Suprapubic skin (tissue), 4 donors: ENCODE results near the gene KIF16B. TPM values are rescaled to one million over a fixed set of nuclear protein-coding genes. Genes with fewer than 3 reads are reported as not detected.
"Not testable (repeated sequence)": the region's sequence is repeated elsewhere in the genome, so short reads cannot be mapped to it uniquely, and the experiment has no call there.

Experiments used
- DNase-seq, 2 donors: peaks; one replicate each; pipeline ENCODE4 v3.0.0-alpha.2; 2019; ENCODE audit warnings: low spot score in 2 of 2
- H3K27ac ChIP-seq: fragments of 200-600 bp; sonication (generic); one replicate; pipeline ENCODE4 v1.5.1; 2019
- H3K27me3 ChIP-seq: fragments of 200-600 bp; sonication (generic); one replicate; pipeline ENCODE4 v1.5.1; 2019
- H3K36me3 ChIP-seq: fragments of 200-600 bp; sonication (generic); one replicate; pipeline ENCODE4 v1.5.1; 2019
- H3K4me1 ChIP-seq: fragments of 200-600 bp; sonication (generic); one replicate; pipeline ENCODE4 v1.5.1; 2019
- H3K4me3 ChIP-seq: fragments of 200-600 bp; sonication (generic); one replicate; pipeline ENCODE4 v1.5.1; 2019; ENCODE audit warnings: mild to moderate bottlenecking
- H3K9me3 ChIP-seq: fragments of 200-600 bp; sonication (generic); one replicate; pipeline ENCODE4 v1.5.1; 2019
- CTCF ChIP-seq, 2 donors: fragments of 200-600 bp in 1 of 2; fragments of 450-650 bp in 1 of 2; sonication (generic) in 1 of 2; IDR thresholded peaks; one replicate each; pipeline ENCODE4 v1.5.1; 2016 to 2019; ENCODE audit warnings: antibody characterized with exemption in 2 of 2, mild to moderate bottlenecking in 1 of 2, moderate library complexity in 1 of 2
- EP300 ChIP-seq: sonication (generic); formaldehyde crosslinking; IDR thresholded peaks from one replicate; pipeline ENCODE4 v1.6.1; 2017; ENCODE audit warnings: antibody characterized with exemption
- POLR2A ChIP-seq, 2 donors: fragments of 450-650 bp; IDR thresholded peaks; one replicate each; pipeline ENCODE4 v1.6.1; 2017; ENCODE audit warnings: antibody characterized with exemption in 2 of 2, mild to moderate bottlenecking in 2 of 2, moderate library complexity in 2 of 2
- POLR2AphosphoS5 ChIP-seq, 3 donors: sonication (generic); formaldehyde crosslinking; IDR thresholded peaks; one replicate each; pipeline ENCODE4 v1.6.1; 2017; ENCODE audit warnings: antibody characterized with exemption in 3 of 3
- WGBS: methylation state at CpG from one replicate; pipeline ENCODE4 v1.1.5; 2018; 5-methylcytosine and 5-hydroxymethylcytosine counted together
- total RNA-seq, 4 donors: library from RNA; depleted of rRNA; stranded (reverse); fragments of >200 nt; gene quantifications; one replicate each; pipeline ENCODE4 v1.1.0, GENCODE V29; 2016

KIF16B gene
- total RNA-seq, 4 donors from 2014 or later, result 23.7 to 64.0 (median 38.2) TPM

DNA sequence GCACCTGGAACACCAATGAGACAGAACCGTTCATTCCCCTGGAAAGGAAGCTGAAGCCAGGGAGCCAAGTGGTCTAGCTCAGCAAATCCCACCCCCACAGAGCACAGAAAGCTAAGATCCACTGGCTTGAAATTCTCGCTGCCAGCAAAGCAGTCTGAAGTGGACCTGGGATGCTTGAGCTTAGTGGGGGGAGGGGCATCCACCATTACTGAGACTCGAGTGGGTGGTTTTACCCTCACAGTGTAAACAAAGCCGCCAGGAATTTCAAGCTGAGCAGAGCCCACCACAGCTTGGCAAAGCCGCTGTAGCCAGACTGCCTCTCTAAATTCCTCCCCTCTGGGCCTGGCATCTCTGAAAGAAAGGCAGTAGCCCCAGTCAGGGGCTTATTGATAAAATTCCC, 53.1 kb downstream of the KIF16B start:
- TF ChIP-seq CTCF (IDR thresholded peaks at IDR 0.05) (no peak), EP300 (no peak), POLR2AphosphoS5 (IDR thresholded peaks at IDR 0.05) (no peak), POLR2A (IDR thresholded peaks at IDR 0.05) (no peak)
- Histone ChIP-seq H3K27me3 (no peaks in the 10 kb centered on the region), H3K4me1 (no peaks in the 10 kb centered on the region), H3K9me3 (peaks cover 5% of the 10 kb centered on the region), H3K36me3 (peaks cover 6% of the 10 kb centered on the region), H3K27ac (no peak overlapping the region), H3K4me3 (no peak overlapping the region)
- WGBS, result 85% methylated on average over 5 of the region's 5 CpGs
- DNase-seq, result no peak

DNA sequence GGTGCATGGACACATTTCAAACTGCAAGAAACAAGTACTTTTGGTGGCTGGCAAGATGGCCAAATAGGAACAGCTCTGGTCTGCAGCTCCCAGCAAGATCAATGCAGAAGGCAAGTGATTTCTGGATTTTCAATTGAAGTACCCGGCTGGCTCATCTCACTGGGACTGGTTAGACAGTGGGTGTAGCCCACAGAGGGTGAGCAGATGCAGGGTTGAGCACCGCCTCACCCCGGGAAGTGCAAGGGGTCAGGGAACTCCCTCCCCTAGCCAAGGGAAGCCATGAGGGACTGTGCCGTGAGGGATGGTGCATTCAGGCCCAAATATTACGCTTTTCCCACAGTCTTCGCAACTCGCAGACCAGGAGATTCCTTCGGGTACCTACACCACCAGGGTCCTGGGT, 53.6 kb downstream of the KIF16B start:
- H3K27ac ChIP-seq, result not testable (repeated sequence)

GRCh38 chr20:16518784-16519084, 54.5 kb downstream of the KIF16B start:
- no peak overlapping the region for H3K4me3 ChIP-seq
- peaks cover 6% of the 10 kb centered on the region for H3K36me3 ChIP-seq
- no peak overlapping the region for H3K27ac ChIP-seq
- no peaks in the 10 kb centered on the region for H3K27me3 ChIP-seq
- TF ChIP-seq EP300, result no peak
- TF ChIP-seq CTCF (IDR thresholded peaks at IDR 0.05), result no peak
- no peak for TF ChIP-seq POLR2A (IDR thresholded peaks at IDR 0.05)
- TF ChIP-seq POLR2AphosphoS5 (IDR thresholded peaks at IDR 0.05), result no peak
- no peaks in the 10 kb centered on the region for H3K4me1 ChIP-seq
- no peak for DNase-seq
- WGBS, result 81% methylated on average over 4 of the region's 4 CpGs
- H3K9me3 ChIP-seq, result peaks cover 3% of the 10 kb centered on the region

More for the DNA sequence above, 53.6 kb downstream of the KIF16B start:
- not testable (repeated sequence) for DNase-seq, H3K4me3 ChIP-seq, H3K27me3 ChIP-seq, H3K4me1 ChIP-seq, H3K36me3 ChIP-seq, H3K9me3 ChIP-seq
- WGBS, result 72% methylated on average over 3 of the region's 8 CpGs

DNA sequence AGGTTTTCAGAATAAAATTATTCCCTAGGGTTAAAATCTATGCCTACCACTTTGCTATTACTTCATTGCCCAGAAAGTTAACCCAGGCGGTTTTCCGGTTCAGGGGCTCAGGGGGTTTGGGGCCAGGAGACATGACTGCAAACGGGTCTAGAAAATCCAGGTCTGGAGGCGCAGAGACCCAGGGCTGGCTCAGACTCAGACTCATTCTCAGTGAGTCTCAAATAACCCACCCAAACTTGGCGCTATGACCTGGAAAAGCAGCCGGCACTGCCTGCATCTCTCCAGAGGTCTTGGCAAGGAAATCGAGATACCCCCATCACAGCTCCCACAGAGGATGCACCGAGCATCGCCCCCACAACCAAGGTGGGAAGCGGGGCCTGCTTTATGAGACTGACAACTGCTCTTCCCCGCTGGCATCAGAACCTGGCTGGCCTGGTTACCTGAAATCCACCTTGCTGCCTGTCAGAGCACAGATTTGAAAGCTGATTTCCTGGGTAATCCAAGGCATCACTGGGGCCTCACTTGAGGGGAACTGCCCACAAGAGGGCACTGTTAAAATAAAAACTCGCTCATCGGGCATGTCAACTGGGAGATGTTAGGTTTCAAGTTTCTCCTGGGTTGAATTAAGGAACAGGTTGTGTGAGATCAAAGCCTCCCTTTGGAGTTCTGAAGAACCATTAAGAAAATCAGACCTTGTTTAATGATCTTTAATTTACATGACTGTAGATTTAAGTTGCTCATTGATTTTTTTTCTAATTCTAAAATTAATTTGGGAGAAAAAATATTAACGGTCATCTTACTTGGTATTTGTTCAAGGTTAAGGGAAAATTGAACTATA, 55.1 kb downstream of the KIF16B start:
- no peaks in the 10 kb centered on the region for H3K4me1 ChIP-seq
- TF ChIP-seq CTCF (IDR thresholded peaks at IDR 0.05) (peak; percentile 41 to 42), POLR2AphosphoS5 (IDR thresholded peaks at IDR 0.05) (no peak)
- DNase-seq, result no peak
- no peak overlapping the region for H3K27ac ChIP-seq
- no peaks in the 10 kb centered on the region for H3K9me3 ChIP-seq
- no peak overlapping the region for H3K4me3 ChIP-seq
- 83% methylated on average over 14 of the region's 14 CpGs for WGBS
- H3K27me3 ChIP-seq, result no peaks in the 10 kb centered on the region
- H3K36me3 ChIP-seq, result peaks cover 6% of the 10 kb centered on the region

- H3K4me3 ChIP-seq, result no peak overlapping the region
- no peak for DNase-seq
- H3K27ac ChIP-seq, result no peak overlapping the region
- H3K36me3 ChIP-seq, result peaks cover 9% of the 10 kb centered on the region
- H3K27me3 ChIP-seq, result no peaks in the 10 kb centered on the region
- H3K9me3 ChIP-seq, result no peaks in the 10 kb centered on the region
- 67% methylated on average over 1 of the region's 1 CpG for WGBS
- TF ChIP-seq POLR2A (IDR thresholded peaks at IDR 0.05) (no peak), EP300 (no peak), CTCF (IDR thresholded peaks at IDR 0.05) (no peak), POLR2AphosphoS5 (IDR thresholded peaks at IDR 0.05) (no peak)
- no peaks in the 10 kb centered on the region for H3K4me1 ChIP-seq
Observed at GRCh38 chr20:16516794-16517193, 56.5 kb downstream of the KIF16B start.

DNA sequence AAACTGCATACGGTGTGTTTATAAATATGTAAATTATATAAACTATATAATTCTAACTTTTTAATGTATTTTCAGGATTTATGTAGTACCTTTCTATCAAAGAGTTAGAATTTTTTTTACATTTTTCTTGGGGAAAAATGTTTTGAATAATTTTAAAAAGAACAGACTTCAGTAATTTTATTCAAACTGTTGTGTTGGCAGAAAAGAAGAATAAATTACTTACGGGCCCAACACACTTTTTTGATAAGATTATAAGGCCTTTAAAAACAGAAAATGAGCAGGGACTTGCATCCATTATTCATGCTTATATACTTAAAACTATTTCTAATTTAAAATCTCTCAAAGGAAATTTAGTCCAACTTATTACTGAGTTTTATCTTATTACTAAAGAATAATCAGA, 58.2 kb downstream of the KIF16B start:
- no peak for TF ChIP-seq POLR2AphosphoS5 (IDR thresholded peaks at IDR 0.05)
- no peak for TF ChIP-seq EP300
- no peak for TF ChIP-seq POLR2A (IDR thresholded peaks at IDR 0.05)
- no peak for TF ChIP-seq CTCF (IDR thresholded peaks at IDR 0.05)

More for the DNA sequence above, 58.2 kb downstream of the KIF16B start:
- H3K27me3 ChIP-seq, result no peaks in the 10 kb centered on the region
- 92% methylated on average over 2 of the region's 2 CpGs for WGBS
- H3K36me3 ChIP-seq, result peaks cover 21% of the 10 kb centered on the region
- H3K9me3 ChIP-seq, result no peaks in the 10 kb centered on the region
- no peak overlapping the region for H3K27ac ChIP-seq
- H3K4me3 ChIP-seq, result no peak overlapping the region
- no peaks in the 10 kb centered on the region for H3K4me1 ChIP-seq
- no peak for DNase-seq
